ENCODE data around the gene HOXB2.

HOXB2 gene

GRCh38 chr17:48568499-48569239, 23.8 kb upstream of the HOXB2 start:
- H3K36me3 Mint-ChIP-seq (ENCODE audit: low read depth), result peaks cover 27% of the 10 kb centered on the region
- H3K27ac Mint-ChIP-seq, result no peak overlapping the region
- no peak for TF ChIP-seq CTCF (IDR thresholded peaks at IDR 0.05)
- no peak overlapping the region for H3K4me3 Mint-ChIP-seq
- H3K4me1 Mint-ChIP-seq, result peaks cover 4% of the 10 kb centered on the region
- no peaks in the 10 kb centered on the region for H3K27me3 Mint-ChIP-seq (ENCODE audit: low read depth, poor library complexity)
- no peaks in the 10 kb centered on the region for H3K9me3 Mint-ChIP-seq
- DNase-seq, result no peak

DNA sequence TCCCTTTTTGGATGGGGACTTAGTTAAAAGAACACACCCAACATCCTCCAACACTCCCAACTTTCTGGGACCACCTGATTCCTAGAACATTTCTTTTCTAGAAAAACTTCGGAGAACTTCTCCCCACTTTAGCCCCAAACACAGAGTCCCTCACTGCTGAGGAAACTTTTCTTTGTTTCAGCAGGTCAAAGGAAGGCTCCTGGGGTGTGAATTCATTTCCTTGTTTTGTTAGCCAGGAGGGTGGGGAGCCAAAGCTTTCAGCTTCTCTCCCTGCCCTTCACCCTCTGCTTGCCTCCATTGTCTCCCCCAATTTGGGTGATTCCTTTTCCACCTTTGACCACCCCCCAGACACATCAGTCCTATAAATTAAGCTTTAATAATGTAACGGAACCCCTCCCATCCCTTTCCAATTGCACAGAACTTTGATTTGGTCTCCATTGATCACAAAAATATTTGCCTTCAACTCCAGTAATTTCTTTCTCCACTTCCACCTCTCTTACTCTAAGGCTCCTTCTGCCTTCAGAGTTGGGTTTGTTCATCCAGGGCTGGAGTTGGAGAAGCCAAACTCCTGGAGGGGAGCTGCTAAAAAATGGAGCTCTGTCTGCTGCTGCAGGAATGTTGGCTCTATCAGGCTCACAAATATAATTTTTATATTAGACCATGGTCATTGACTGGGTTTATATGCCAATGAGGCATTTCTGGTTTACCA, 22.9 kb upstream of the HOXB2 start:
- H3K27ac Mint-ChIP-seq, result no peak overlapping the region
- H3K4me3 Mint-ChIP-seq, result no peak overlapping the region
- H3K27me3 Mint-ChIP-seq (ENCODE audit: low read depth, poor library complexity), result no peaks in the 10 kb centered on the region
- H3K4me1 Mint-ChIP-seq, result peaks cover 12% of the 10 kb centered on the region
- no peak for TF ChIP-seq CTCF (IDR thresholded peaks at IDR 0.05)
- no peak for DNase-seq
- H3K36me3 Mint-ChIP-seq (ENCODE audit: low read depth), result peaks cover 27% of the 10 kb centered on the region
- H3K9me3 Mint-ChIP-seq, result no peaks in the 10 kb centered on the region

DNA sequence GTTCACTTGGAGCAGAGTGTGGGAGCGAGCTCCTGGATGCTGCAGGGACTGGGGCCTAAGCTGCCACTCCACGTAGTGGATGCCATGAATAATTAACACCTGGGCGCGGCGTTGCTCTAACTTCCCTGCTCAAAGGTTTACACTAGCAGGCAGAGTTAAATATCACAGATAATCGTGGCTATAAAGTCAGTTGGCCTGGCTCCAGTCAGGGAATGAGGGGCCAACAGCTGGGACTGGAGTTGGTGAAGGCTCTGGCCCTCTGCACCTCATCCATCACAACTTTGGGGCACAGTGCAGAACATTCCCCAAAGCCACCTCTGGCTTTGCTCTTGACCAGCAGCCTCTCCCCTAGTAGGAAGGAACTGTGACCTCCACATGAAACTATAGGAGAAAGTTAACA, 22.3 kb upstream of the HOXB2 start:
- no peaks in the 10 kb centered on the region for H3K9me3 Mint-ChIP-seq
- H3K4me3 Mint-ChIP-seq, result no peak overlapping the region
- no peak for TF ChIP-seq CTCF (IDR thresholded peaks at IDR 0.05)
- no peak overlapping the region for H3K27ac Mint-ChIP-seq
- H3K4me1 Mint-ChIP-seq, result peaks cover 18% of the 10 kb centered on the region
- no peak for DNase-seq
- peaks cover 33% of the 10 kb centered on the region for H3K36me3 Mint-ChIP-seq (ENCODE audit: low read depth)
- peaks cover 3% of the 10 kb centered on the region for H3K27me3 Mint-ChIP-seq (ENCODE audit: low read depth, poor library complexity)

GRCh38 chr17:48566717-48567116, 21.8 kb upstream of the HOXB2 start:
- Mint-ChIP-seq H3K4me1 (peaks cover 23% of the 10 kb centered on the region), H3K4me3 (no peak overlapping the region), H3K27me3 (ENCODE audit: low read depth, poor library complexity) (peaks cover 4% of the 10 kb centered on the region), H3K27ac (no peak overlapping the region), H3K36me3 (ENCODE audit: low read depth) (peaks cover 35% of the 10 kb centered on the region), H3K9me3 (no peaks in the 10 kb centered on the region)
- TF ChIP-seq CTCF (IDR thresholded peaks at IDR 0.05), result no peak
- DNase-seq, result no peak

DNA sequence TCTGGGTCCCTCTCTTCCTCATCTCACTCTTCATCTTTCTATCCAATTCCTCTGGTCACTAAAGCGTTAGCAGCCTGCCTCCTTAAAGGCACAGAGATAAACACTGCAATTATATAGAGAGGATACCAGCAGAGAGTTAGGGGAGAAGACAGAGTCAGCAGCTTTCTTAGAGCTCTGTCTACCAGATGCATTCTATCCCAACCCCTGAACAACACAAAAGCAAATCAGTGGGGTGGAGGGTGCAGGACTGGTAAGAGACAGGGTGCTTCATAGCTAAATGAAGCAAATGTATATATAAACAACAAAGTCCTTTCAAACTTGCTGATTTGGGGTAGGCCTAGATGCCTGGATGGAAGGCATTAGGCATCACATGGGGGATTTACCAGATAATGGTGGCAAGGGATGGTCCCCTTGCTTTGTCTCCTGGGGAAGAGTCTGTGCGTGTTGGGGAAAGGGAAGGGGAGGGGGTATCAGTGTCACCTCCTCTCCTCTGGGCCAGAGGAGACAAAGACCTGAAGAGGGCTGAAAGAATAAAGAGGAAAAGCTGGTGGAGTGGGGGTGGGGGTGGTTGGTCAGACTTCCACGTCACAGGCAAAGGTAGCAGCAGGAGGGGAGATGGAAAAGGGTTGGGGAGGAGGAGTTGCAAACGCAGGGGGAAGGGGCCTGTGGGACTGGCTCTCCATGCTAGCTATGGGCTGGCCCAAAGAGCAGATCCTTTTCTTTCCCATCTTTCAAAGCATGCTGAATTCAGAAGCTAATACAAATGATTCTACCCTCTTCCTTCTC, 21.2 kb upstream of the HOXB2 start:
- Mint-ChIP-seq H3K36me3 (ENCODE audit: low read depth) (peaks cover 36% of the 10 kb centered on the region), H3K27ac (no peak overlapping the region), H3K27me3 (ENCODE audit: low read depth, poor library complexity) (peaks cover 4% of the 10 kb centered on the region), H3K4me1 (peaks cover 29% of the 10 kb centered on the region), H3K9me3 (no peaks in the 10 kb centered on the region), H3K4me3 (no peak overlapping the region)
- no peak for DNase-seq
- no peak for TF ChIP-seq CTCF (IDR thresholded peaks at IDR 0.05)
